ENCODE data around the gene SNPH.

GRCh38 chr20:1336699-1337367 lies 70.7 kb downstream of the SNPH start:
- TF ChIP-seq CTCF (IDR thresholded peaks at IDR 0.05) (no peak), POLR2A (IDR thresholded peaks at IDR 0.05) (peak in 1 of 2 donors; percentile 13)
